ENCODE results near the gene ZBTB8A.

- TF ChIP-seq POLR2A (IDR thresholded peaks at IDR 0.05) (no peak), POLR2AphosphoS5 (IDR thresholded peaks at IDR 0.05) (no peak)
Measured at GRCh38 chr1:32507021-32507420, 32.2 kb upstream of the ZBTB8A start.
